Measurements from ENCODE around the gene PRKCB.
A peak's percentile ranks its signal among the peaks of the same experiment; 100 is the strongest.

The PRKCB gene

DNA sequence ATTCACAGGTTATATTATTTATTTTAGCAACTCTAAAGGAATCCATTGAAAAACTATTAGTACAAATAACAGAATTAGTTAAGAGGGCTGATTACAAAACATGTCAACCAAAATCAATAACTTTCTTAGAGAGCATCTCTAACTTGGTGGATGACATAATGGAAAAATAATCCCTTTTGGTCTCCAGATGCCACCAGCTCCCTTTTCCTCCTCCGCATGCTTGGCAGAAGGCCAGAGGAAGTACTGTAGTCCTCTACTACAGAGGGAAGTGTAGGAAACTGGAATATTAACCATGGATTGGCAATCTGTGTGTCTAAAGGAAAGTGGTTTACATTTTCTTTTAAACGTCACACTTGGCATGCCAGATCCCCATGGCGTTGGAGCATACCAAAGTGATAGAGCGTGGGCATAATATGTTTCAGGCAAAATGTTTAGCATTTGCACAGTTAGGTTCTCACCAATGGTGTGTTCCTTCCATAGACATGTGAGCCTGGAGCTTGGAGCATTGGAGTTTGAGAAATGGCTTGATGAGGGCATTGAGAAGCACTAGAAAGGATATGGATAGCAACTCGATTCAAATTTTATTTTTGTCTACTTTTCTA, 106.3 kb downstream of the PRKCB start:
- WGBS, 2 experiments (ENCODE audit: insufficient coverage in 2 of 2): 92 to 95% methylated on average over 3 of the region's 5 CpGs
- Histone ChIP-seq H3K4me3 (ENCODE audit: extremely low read depth, insufficient read depth, low read length, poor library complexity, severe bottlenecking) (no peak overlapping the region), H3K27ac (ENCODE audit: low read depth, low read length, severe bottlenecking) (no peak overlapping the region)

DNA sequence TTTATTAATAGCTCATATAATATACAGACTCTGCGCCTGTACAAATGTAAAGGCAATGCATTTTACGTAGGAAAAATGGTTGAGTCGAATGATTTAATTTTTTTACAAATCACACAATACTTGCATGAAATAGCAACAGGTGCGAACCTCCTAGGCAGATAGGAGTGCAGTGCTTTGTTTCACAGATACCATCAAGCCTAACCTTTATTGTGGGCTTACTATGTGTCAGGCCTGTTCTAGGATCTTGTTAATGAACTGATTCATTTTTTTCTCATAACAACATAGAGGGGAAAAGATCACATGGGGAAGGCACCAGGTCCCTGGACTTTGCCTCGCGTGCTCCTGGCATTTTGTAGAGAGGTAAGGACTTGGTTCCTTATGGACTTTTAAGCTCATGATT, 107.8 kb downstream of the PRKCB start:
- Histone ChIP-seq H3K27ac (ENCODE audit: low read depth, low read length, severe bottlenecking) (no peak overlapping the region), H3K36me3 (ENCODE audit: control insufficient read depth, insufficient read depth, low read length) (no peaks in the 10 kb centered on the region), H3K4me1 (ENCODE audit: control insufficient read depth, insufficient read depth, low read length, poor library complexity, severe bottlenecking) (no peaks in the 10 kb centered on the region), H3K4me3 (ENCODE audit: extremely low read depth, insufficient read depth, low read length, poor library complexity, severe bottlenecking) (no peak overlapping the region), H3K9me3 (ENCODE audit: control insufficient read depth, low read length) (no peaks in the 10 kb centered on the region)
- WGBS, 2 experiments (ENCODE audit: insufficient coverage in 2 of 2): 100% methylated on average over 1 of the region's 6 CpGs; no CpG with 5 or more reads in 1 of the 2 experiments

More for the DNA sequence above, 106.3 kb downstream of the PRKCB start:
- Histone ChIP-seq H3K9me3 (ENCODE audit: control insufficient read depth, low read length) (no peaks in the 10 kb centered on the region), H3K36me3 (ENCODE audit: control insufficient read depth, insufficient read depth, low read length) (no peaks in the 10 kb centered on the region), H3K4me1 (ENCODE audit: control insufficient read depth, insufficient read depth, low read length, poor library complexity, severe bottlenecking) (no peaks in the 10 kb centered on the region)

DNA sequence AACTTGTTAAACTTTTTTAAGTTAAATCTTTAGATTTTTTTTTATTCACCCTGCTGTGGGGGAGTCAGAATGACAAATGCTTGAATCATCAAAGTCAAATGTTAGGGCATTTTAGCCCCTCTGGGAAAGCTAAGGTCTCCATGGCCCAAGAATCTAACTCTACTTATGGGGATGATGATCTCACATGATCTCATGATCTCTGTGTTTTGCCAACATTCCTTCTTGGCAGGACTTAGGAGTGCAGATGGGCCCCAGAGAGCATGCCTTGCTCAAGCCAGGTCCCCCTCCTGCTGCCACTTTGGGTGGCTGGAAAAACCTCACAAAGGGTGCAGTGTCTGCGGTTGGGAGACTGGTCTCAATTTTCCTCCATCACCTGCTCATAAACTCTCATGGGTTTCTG, 108.6 kb downstream of the PRKCB start:
- Histone ChIP-seq H3K4me1 (ENCODE audit: control insufficient read depth, insufficient read depth, low read length, poor library complexity, severe bottlenecking) (no peaks in the 10 kb centered on the region), H3K27ac (ENCODE audit: low read depth, low read length, severe bottlenecking) (no peak overlapping the region), H3K9me3 (ENCODE audit: control insufficient read depth, low read length) (no peaks in the 10 kb centered on the region), H3K4me3 (ENCODE audit: extremely low read depth, insufficient read depth, low read length, poor library complexity, severe bottlenecking) (no peak overlapping the region), H3K36me3 (ENCODE audit: control insufficient read depth, insufficient read depth, low read length) (no peaks in the 10 kb centered on the region)
- 100% methylated on average over 1 of the region's 1 CpG; no CpG with 5 or more reads in 1 of the 2 experiments for WGBS, 2 experiments (ENCODE audit: insufficient coverage in 2 of 2)

DNA sequence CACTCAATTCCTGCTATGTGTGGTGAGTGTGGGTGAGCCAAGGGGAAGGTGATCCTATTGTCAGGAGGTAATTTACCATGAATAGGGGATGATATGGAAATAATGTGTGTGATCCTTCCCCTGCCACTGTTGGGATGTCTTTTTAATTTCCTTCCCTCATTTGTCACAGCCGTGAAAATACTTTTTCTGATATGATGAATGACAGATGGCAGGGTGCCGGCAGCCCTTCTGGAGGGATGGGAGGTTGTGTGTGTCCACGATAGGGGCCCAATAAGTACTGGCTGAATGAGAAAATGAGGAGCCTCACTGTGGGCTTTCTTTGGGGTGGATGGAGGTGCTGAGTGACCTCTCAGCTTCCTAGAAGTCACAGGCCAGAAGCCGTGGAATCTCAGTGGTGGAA, 109.5 kb downstream of the PRKCB start:
- no peaks in the 10 kb centered on the region for H3K36me3 ChIP-seq (ENCODE audit: control insufficient read depth, insufficient read depth, low read length)
- no peaks in the 10 kb centered on the region for H3K9me3 ChIP-seq (ENCODE audit: control insufficient read depth, low read length)
- H3K4me3 ChIP-seq (ENCODE audit: extremely low read depth, insufficient read depth, low read length, poor library complexity, severe bottlenecking): no peak overlapping the region
- no peak overlapping the region for H3K27ac ChIP-seq (ENCODE audit: low read depth, low read length, severe bottlenecking)
- H3K4me1 ChIP-seq (ENCODE audit: control insufficient read depth, insufficient read depth, low read length, poor library complexity, severe bottlenecking): no peaks in the 10 kb centered on the region
- WGBS, 2 experiments (ENCODE audit: insufficient coverage in 2 of 2): 86 to 100% methylated on average over 2 of the region's 4 CpGs

DNA sequence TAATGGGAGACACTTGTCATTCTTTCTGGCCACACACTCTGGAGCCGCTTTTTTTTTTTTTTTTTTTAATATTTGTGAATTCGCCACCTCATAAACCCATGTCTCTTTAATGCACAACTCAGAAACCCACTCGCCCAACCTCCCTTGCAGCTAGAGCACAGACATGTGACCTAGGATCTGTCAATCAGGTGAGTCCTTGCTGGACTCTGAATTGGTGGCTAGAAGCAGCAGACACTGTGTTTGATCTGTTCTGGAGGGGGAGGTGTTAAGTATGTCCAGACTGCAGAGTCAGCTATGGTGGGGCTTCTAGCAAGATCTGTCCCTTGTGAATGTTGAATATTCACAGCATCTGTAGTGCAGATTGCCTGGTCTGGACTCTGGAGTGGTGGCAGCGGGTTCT, 112.1 kb downstream of the PRKCB start:
- no peaks in the 10 kb centered on the region for H3K36me3 ChIP-seq (ENCODE audit: control insufficient read depth, insufficient read depth, low read length)
- WGBS, 2 experiments (ENCODE audit: insufficient coverage in 2 of 2): 88 to 100% methylated on average over 1 to 2 of the region's 4 CpGs
- no peak overlapping the region for H3K4me3 ChIP-seq (ENCODE audit: extremely low read depth, insufficient read depth, low read length, poor library complexity, severe bottlenecking)

GRCh38 chr16:23948949-23949411, 113.2 kb downstream of the PRKCB start:
- Histone ChIP-seq H3K4me3 (ENCODE audit: extremely low read depth, insufficient read depth, low read length, poor library complexity, severe bottlenecking) (no peak overlapping the region), H3K27ac (ENCODE audit: low read depth, low read length, severe bottlenecking) (no peak overlapping the region), H3K4me1 (ENCODE audit: control insufficient read depth, insufficient read depth, low read length, poor library complexity, severe bottlenecking) (peaks cover 21% of the 10 kb centered on the region), H3K9me3 (ENCODE audit: control insufficient read depth, low read length) (no peaks in the 10 kb centered on the region), H3K36me3 (ENCODE audit: control insufficient read depth, insufficient read depth, low read length) (no peaks in the 10 kb centered on the region)
- 90 to 94% methylated on average over 10 to 11 of the region's 11 CpGs for WGBS, 2 experiments (ENCODE audit: insufficient coverage in 2 of 2)

More for the DNA sequence above, 112.1 kb downstream of the PRKCB start:
- Histone ChIP-seq H3K27ac (ENCODE audit: low read depth, low read length, severe bottlenecking) (no peak overlapping the region), H3K4me1 (ENCODE audit: control insufficient read depth, insufficient read depth, low read length, poor library complexity, severe bottlenecking) (peaks cover 17% of the 10 kb centered on the region), H3K9me3 (ENCODE audit: control insufficient read depth, low read length) (no peaks in the 10 kb centered on the region)

GRCh38 chr16:23949630-23950290, 114.0 kb downstream of the PRKCB start:
- no CpG with 5 or more reads among the region's 5 CpGs for WGBS, 2 experiments (ENCODE audit: insufficient coverage in 2 of 2)
- no peak overlapping the region for H3K27ac ChIP-seq (ENCODE audit: low read depth, low read length, severe bottlenecking)
- H3K4me3 ChIP-seq (ENCODE audit: extremely low read depth, insufficient read depth, low read length, poor library complexity, severe bottlenecking): no peak overlapping the region
- H3K9me3 ChIP-seq (ENCODE audit: control insufficient read depth, low read length): no peaks in the 10 kb centered on the region
- H3K36me3 ChIP-seq (ENCODE audit: control insufficient read depth, insufficient read depth, low read length): no peaks in the 10 kb centered on the region
- H3K4me1 ChIP-seq (ENCODE audit: control insufficient read depth, insufficient read depth, low read length, poor library complexity, severe bottlenecking): peaks cover 21% of the 10 kb centered on the region

DNA sequence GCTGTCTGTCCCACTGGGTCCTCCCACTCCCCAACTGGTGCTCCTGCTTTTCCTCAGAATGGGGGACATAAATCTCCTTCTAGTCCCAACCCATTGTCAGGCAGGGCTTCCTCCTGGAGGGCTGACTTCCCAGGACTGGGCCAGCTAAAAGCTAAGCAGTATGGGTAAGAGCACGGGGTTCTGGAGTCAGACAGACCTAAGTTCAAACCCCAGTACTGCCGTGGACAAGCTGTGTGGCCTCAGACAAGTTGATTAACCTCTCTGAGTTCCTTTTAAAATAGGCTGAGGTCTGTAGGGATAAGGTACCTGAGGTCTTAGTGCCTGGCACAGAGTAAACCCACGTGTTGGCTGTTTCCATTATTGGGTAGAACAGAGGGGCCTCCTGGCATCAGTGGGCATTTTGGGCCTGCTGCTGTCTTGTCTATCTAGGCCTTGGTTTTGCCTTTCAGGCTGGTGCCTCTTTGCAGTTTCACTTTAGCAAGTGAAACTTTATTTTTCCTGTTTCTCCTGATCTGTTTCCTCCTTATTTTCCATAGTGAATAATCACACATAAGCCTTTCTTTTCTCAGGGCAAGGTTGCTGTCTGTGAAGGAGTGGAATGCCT, 114.6 kb downstream of the PRKCB start:
- peaks cover 21% of the 10 kb centered on the region for H3K4me1 ChIP-seq (ENCODE audit: control insufficient read depth, insufficient read depth, low read length, poor library complexity, severe bottlenecking)
- no peak overlapping the region for H3K4me3 ChIP-seq (ENCODE audit: extremely low read depth, insufficient read depth, low read length, poor library complexity, severe bottlenecking)
- no peaks in the 10 kb centered on the region for H3K36me3 ChIP-seq (ENCODE audit: control insufficient read depth, insufficient read depth, low read length)
- 86 to 89% methylated on average over 3 of the region's 3 CpGs for WGBS, 2 experiments (ENCODE audit: insufficient coverage in 2 of 2)
- no peaks in the 10 kb centered on the region for H3K9me3 ChIP-seq (ENCODE audit: control insufficient read depth, low read length)
- no peak overlapping the region for H3K27ac ChIP-seq (ENCODE audit: low read depth, low read length, severe bottlenecking)

DNA sequence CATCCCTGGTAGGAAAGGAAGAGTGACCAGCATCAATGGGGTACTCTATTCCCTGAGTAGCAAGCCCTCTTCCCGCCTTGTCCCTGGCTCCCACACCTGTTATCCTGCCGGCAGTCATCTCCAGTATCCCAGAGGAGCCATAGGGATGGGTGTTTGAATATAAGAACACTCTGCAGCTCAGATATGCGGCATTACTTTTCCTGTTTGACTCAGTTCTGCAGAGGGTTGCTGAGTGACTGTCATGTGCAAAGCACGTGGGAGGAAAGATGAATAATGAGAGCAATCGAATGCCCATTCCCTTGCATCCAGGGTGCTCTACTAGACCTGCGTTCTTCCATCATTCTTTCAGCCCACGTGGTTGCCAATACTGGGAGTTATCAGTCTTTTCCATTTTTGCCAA, 115.1 kb downstream of the PRKCB start:
- Histone ChIP-seq H3K4me1 (ENCODE audit: control insufficient read depth, insufficient read depth, low read length, poor library complexity, severe bottlenecking) (peaks cover 21% of the 10 kb centered on the region), H3K4me3 (ENCODE audit: extremely low read depth, insufficient read depth, low read length, poor library complexity, severe bottlenecking) (no peak overlapping the region), H3K27ac (ENCODE audit: low read depth, low read length, severe bottlenecking) (no peak overlapping the region), H3K36me3 (ENCODE audit: control insufficient read depth, insufficient read depth, low read length) (no peaks in the 10 kb centered on the region), H3K9me3 (ENCODE audit: control insufficient read depth, low read length) (no peaks in the 10 kb centered on the region)
- WGBS, 2 experiments (ENCODE audit: insufficient coverage in 2 of 2): 80 to 90% methylated on average over 3 to 4 of the region's 7 CpGs

DNA sequence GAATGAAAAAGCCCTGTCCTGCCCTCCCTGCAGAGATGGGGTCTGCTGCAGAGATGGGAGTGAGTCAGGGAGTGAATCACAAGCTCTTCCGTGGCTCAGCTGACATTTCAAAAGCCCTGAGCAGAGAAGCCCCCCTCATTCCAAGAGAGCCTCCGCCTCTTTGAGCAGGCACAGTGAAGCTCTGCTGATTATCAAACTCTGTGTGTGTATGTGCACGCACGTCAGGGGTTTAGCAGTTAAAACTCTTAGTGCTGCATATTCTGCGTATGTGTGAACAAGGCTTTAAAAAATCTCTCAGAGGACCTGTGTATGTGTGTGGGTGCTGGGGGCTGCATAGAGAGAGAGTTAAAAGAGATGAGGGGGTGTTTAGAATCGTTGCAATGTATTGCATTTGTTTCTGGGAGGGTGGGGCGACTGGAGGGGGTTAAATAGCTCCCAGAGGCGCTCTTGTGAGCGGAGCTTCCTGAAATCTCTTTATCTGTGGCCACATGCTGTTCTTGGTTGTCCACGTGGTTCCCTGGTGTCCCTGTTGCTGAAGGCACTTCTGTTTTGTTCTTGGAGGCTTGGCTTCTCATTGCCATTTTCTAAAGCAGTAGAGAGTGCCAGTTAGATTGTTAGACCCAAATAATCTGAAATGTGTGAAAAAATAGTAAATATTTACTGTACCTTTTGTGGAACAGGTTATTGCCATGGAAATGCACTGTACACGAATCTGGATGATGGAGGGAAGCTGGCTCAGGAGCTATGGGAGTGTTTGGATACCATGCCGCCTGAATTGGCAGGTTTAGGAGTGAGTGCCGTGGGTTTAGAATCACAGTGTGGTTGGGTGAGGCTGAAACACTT, 116.6 kb downstream of the PRKCB start:
- H3K27ac ChIP-seq (ENCODE audit: low read depth, low read length, severe bottlenecking): peak overlapping the region; percentile 97
- WGBS, 2 experiments (ENCODE audit: insufficient coverage in 2 of 2): 27 to 41% methylated on average over 7 to 11 of the region's 13 CpGs
- H3K9me3 ChIP-seq (ENCODE audit: control insufficient read depth, low read length): no peaks in the 10 kb centered on the region
- peaks cover 21% of the 10 kb centered on the region for H3K4me1 ChIP-seq (ENCODE audit: control insufficient read depth, insufficient read depth, low read length, poor library complexity, severe bottlenecking)
- peak overlapping the region; percentile 18 for H3K4me3 ChIP-seq (ENCODE audit: extremely low read depth, insufficient read depth, low read length, poor library complexity, severe bottlenecking)
- H3K36me3 ChIP-seq (ENCODE audit: control insufficient read depth, insufficient read depth, low read length): no peaks in the 10 kb centered on the region

Measured in mesodermal cell (in vitro differentiated cells).